H1 (cell line): ENCODE results near the gene TLCD3B. TPM values are rescaled to one million over a fixed set of nuclear protein-coding genes. Genes with fewer than 3 reads are reported as not detected.
A peak's percentile ranks its signal among the peaks of the same experiment; 100 is the strongest.

Experiments used
- CTCF ChIA-PET: fragments of 300-600 bp; sonication (Branson Sonifier 250); formaldehyde crosslinking; loops from one replicate; lab custom pipeline; 2021; ENCODE audit not compliant: partially characterized antibody; lab: Charles Lee
- POLR2A ChIA-PET: fragments of 300-600 bp; sonication (Branson Sonifier 250); formaldehyde crosslinking; loops from one replicate; lab custom pipeline; 2021; ENCODE audit warnings: inconsistent platforms; ENCODE audit not compliant: partially characterized antibody; lab: Charles Lee
- DNase-seq, 2 experiments: peaks; one replicate each; pipeline versions ENCODE4 v3.0.0 to v3.0.0-alpha.2; 2010 to 2022; ENCODE audit warnings: low spot score in 2 of 2, low read depth in 1 of 2, mixed read lengths in 1 of 2
- FAIRE-seq: peaks from 2 replicates; lab custom pipeline; 2011; peaks lifted over from hg19 to GRCh38; lab: Jason Lieb, UNC
- H2AFZ ChIP-seq: 2 replicates; pipeline ENCODE4 v1.8.1; 2012; ENCODE audit warnings: low read length, inconsistent platforms
- H2AK5ac ChIP-seq: 2 replicates; pipeline ENCODE4 v1.6.1; 2013; ENCODE audit warnings: low read depth, low read length
- H2BK120ac ChIP-seq: replicated peaks from 2 replicates; pipeline ENCODE3; 2013; ENCODE audit warnings: low read depth, low read length, inconsistent platforms
- H2BK12ac ChIP-seq: 2 replicates; pipeline ENCODE4 v1.6.1; 2013; ENCODE audit warnings: low read depth, low read length
- H2BK15ac ChIP-seq: 2 replicates; pipeline ENCODE4 v1.6.1; 2013; ENCODE audit warnings: low read length
- H2BK20ac ChIP-seq: 2 replicates; pipeline ENCODE4 v1.6.1; 2013; ENCODE audit warnings: low read length
- H2BK5ac ChIP-seq: 2 replicates; pipeline ENCODE4 v1.6.1; 2013; ENCODE audit warnings: low read depth, low read length
- H3K14ac ChIP-seq: 2 replicates; pipeline ENCODE4 v1.6.1; 2013; ENCODE audit warnings: inconsistent platforms; ENCODE audit not compliant: insufficient read length
- H3K18ac ChIP-seq: 2 replicates; pipeline ENCODE4 v1.6.1; 2013; ENCODE audit warnings: low read length; ENCODE audit errors: extremely low read depth
- H3K23ac ChIP-seq: 2 replicates; pipeline ENCODE4 v1.6.1; 2013; ENCODE audit warnings: inconsistent platforms; ENCODE audit not compliant: insufficient read length
- H3K23me2 ChIP-seq: 2 replicates; pipeline ENCODE4 v1.6.1; 2013; ENCODE audit warnings: low read depth, low read length
- H3K27ac ChIP-seq: 2 replicates; pipeline ENCODE4 v1.6.1; 2011; ENCODE audit warnings: low read depth, low read length, inconsistent platforms
- H3K27me3 ChIP-seq, 4 experiments: replicated peaks in 1 of 4; 1 replicate in 1 of 4; 2 replicates in 3 of 4; pipeline versions ENCODE4 v1.6.1 to v1.8.1; 2011 to 2013; ENCODE audit warnings: low read length in 3 of 4, mild to moderate bottlenecking in 3 of 4, inconsistent platforms in 2 of 4, mixed read lengths in 2 of 4, moderate library complexity in 1 of 4; ENCODE audit not compliant: control insufficient read depth in 3 of 4, insufficient read depth in 3 of 4; ENCODE audit errors: extremely low read depth in 1 of 4
- H3K36me3 ChIP-seq, 4 experiments: 2 replicates each; pipeline versions ENCODE4 v1.6.1 to v1.8.1; 2011 to 2013; ENCODE audit warnings: mild to moderate bottlenecking in 4 of 4, low read length in 3 of 4, moderate library complexity in 2 of 4, control low read depth in 1 of 4, inconsistent platforms in 1 of 4; ENCODE audit not compliant: insufficient read depth in 4 of 4, control insufficient read depth in 2 of 4
- H3K4ac ChIP-seq: replicated peaks from 2 replicates; pipeline ENCODE3; 2013; ENCODE audit warnings: low read length, low read depth, mixed read lengths, inconsistent platforms; ENCODE audit not compliant: insufficient read length
- H3K4me1 ChIP-seq, 4 experiments: replicated peaks in 1 of 4; 1 replicate in 1 of 4; 2 replicates in 3 of 4; pipeline versions ENCODE4 v1.6.1 to v1.8.1; 2011 to 2013; ENCODE audit warnings: low read length in 3 of 4, inconsistent platforms in 2 of 4, mixed read lengths in 1 of 4; ENCODE audit not compliant: insufficient read depth in 4 of 4, control insufficient read depth in 3 of 4
- H3K4me2 ChIP-seq, 2 experiments: 2 replicates each; pipeline versions ENCODE4 v1.6.1 to v1.8.1; 2011 to 2013; ENCODE audit warnings: low read depth in 2 of 2, low read length in 2 of 2, control low read depth in 1 of 2, inconsistent platforms in 1 of 2, mild to moderate bottlenecking in 1 of 2; ENCODE audit not compliant: insufficient read depth in 1 of 2
- H3K4me3 ChIP-seq, 4 experiments: fragments of 200-600, 300-600 bp in 1 of 4; sonication (generic), shearing (Covaris generic), sonication (Bioruptor Twin) in 1 of 4; 2 replicates each; pipeline versions ENCODE4 v1.5.1 to v1.8.1; 2011 to 2016; ENCODE audit warnings: low read length in 4 of 4, low read depth in 3 of 4, control low read depth in 2 of 4, inconsistent platforms in 2 of 4, mild to moderate bottlenecking in 2 of 4, mixed read lengths in 1 of 4, moderate library complexity in 1 of 4; ENCODE audit not compliant: insufficient read depth in 2 of 4; ENCODE audit errors: extremely low read depth in 1 of 4
- H3K56ac ChIP-seq: replicated peaks from 2 replicates; pipeline ENCODE3; 2013; ENCODE audit warnings: low read depth, mild to moderate bottlenecking, mixed read lengths, low read length, inconsistent platforms; ENCODE audit not compliant: insufficient read length
- H3K79me1 ChIP-seq: 2 replicates; pipeline ENCODE4 v1.6.1; 2013; ENCODE audit warnings: low read depth, low read length, control low read depth
- H3K79me2 ChIP-seq, 2 experiments: 2 replicates each; pipeline versions ENCODE4 v1.6.1 to v1.8.1; 2012 to 2013; ENCODE audit warnings: low read length in 2 of 2, mild to moderate bottlenecking in 2 of 2, inconsistent platforms in 1 of 2; ENCODE audit not compliant: insufficient read depth in 2 of 2, control insufficient read depth in 1 of 2
- H3K9ac ChIP-seq, 4 experiments: replicated peaks in 1 of 4; 1 replicate in 1 of 4; 2 replicates in 3 of 4; pipeline versions ENCODE4 v1.6.1 to v1.8.1; 2011 to 2013; ENCODE audit warnings: low read depth in 3 of 4, low read length in 3 of 4, control low read depth in 2 of 4, mild to moderate bottlenecking in 2 of 4, moderate library complexity in 2 of 4, inconsistent platforms in 1 of 4; ENCODE audit errors: extremely low read depth in 1 of 4
- H3K9me3 ChIP-seq, 2 experiments: 2 replicates each; pipeline versions ENCODE4 v1.6.1 to v1.8.1; 2012 to 2013; ENCODE audit warnings: mild to moderate bottlenecking in 2 of 2, moderate library complexity in 2 of 2, control low read depth in 1 of 2, inconsistent platforms in 1 of 2, low read depth in 1 of 2, low read length in 1 of 2, mixed read lengths in 1 of 2; ENCODE audit not compliant: insufficient read depth in 2 of 2
- H4K20me1 ChIP-seq, 2 experiments: replicated peaks in 1 of 2; 2 replicates each; pipeline versions ENCODE3 to v1.8.1; 2011 to 2013; ENCODE audit warnings: inconsistent platforms in 2 of 2, low read length in 2 of 2, mild to moderate bottlenecking in 1 of 2; ENCODE audit not compliant: insufficient read depth in 2 of 2, control insufficient read depth in 1 of 2
- H4K5ac ChIP-seq: 2 replicates; pipeline ENCODE4 v1.6.1; 2013; ENCODE audit warnings: low read length, low read depth, mixed read lengths, inconsistent platforms; ENCODE audit not compliant: insufficient read length
- H4K8ac ChIP-seq: 2 replicates; pipeline ENCODE4 v1.8.0; 2013; ENCODE audit warnings: mild to moderate bottlenecking, moderate library complexity, low read length, inconsistent platforms; ENCODE audit not compliant: insufficient read depth; ENCODE audit errors: extremely low read depth
- H4K91ac ChIP-seq: replicated peaks from 2 replicates; pipeline ENCODE3; 2013; ENCODE audit warnings: low read length, mixed read lengths, inconsistent platforms; ENCODE audit not compliant: insufficient read length
- MAFK ChIP-seq: IDR thresholded peaks from 2 replicates; pipeline ENCODE4 v1.6.1; 2012; ENCODE audit warnings: low read depth, mild to moderate bottlenecking, improper control_type of control experiment, low read length
- RAD21 ChIP-seq, 2 experiments: IDR thresholded peaks in 1 of 2; conservative IDR thresholded peaks in 1 of 2; 2 replicates each; pipeline ENCODE4 v1.6.1; 2011; ENCODE audit warnings: low read depth in 2 of 2, low read length in 2 of 2, improper control_type of control experiment in 1 of 2, inconsistent platforms in 1 of 2, mild to moderate bottlenecking in 1 of 2, moderate library complexity in 1 of 2
- WGBS, 2 experiments: shearing (Covaris generic) in 1 of 2; methylation state at CpG; one replicate each; pipeline versions ENCODE4 v1.1.6 to v1.1.7; 2013 to 2015; ENCODE audit warnings: low lambda C conversion rate in 2 of 2, mixed read lengths in 2 of 2, inconsistent platforms in 1 of 2, low coverage in 1 of 2, missing lambda C conversion rate in 1 of 2; ENCODE audit not compliant: insufficient replicate concordance in 2 of 2, insufficient coverage in 1 of 2, insufficient read length in 1 of 2; ENCODE audit errors: extremely low coverage in 1 of 2, missing lambda C conversion rate in 1 of 2; 5-methylcytosine and 5-hydroxymethylcytosine counted together
- polyA plus RNA-seq, 7 experiments: library from polyadenylated mRNA; depleted of rRNA in 3 of 7; stranded (reverse) in 5 of 7; unstranded in 2 of 7; fragments of >200 nt in 5 of 7; fragments of 200-250 nt in 2 of 7; gene quantifications; 1 replicate in 5 of 7; 2 replicates in 1 of 7; 4 replicates in 1 of 7; pipeline versions ENCODE4 v1.2.1 to v1.2.3, GENCODE V29; 2011 to 2013; ENCODE audit warnings: missing spikeins in 2 of 7, mixed read lengths in 2 of 7
- total RNA-seq: library from RNA; stranded (reverse); fragmentation: NEBNext Ultra II Directional; extraction: Animal tissue kit (Norgen Biotek cat#: 25700); gene quantifications from 2 replicates; pipeline ENCODE4 v1.2.1, GENCODE V29; 2021

The TLCD3B gene
- total and polyA plus RNA-seq, 2 of the 8 experiments (the other 6 are each of a cell fraction or from before 2014, with no cell fraction given), result 15.2 to 26.9 TPM

- no peaks in the 10 kb centered on the region for H3K79me1 ChIP-seq
- TF ChIP-seq RAD21 (IDR thresholded peaks at IDR 0.05 in 1 of 2, conservative IDR thresholded peaks at IDR 0.05 in 1 of 2; ENCODE audit: low read depth in 2 of 2, low read length in 2 of 2), result no peak
- no peak for TF ChIP-seq MAFK
- TF ChIP-seq, all 59 proteins: peak for 0
- WGBS, 2 experiments, result 89% methylated on average over 8 of the region's 8 CpGs; no CpG with 5 or more reads in 1 of the 2 experiments
- H2BK15ac ChIP-seq, result no peak overlapping the region
- no peak overlapping the region for H2AK5ac ChIP-seq
- CTCF ChIA-PET, result interaction anchor here (1.8 to 2.1 kb wide), 2 partner anchors 8 to 15 kb away, joined by 6 to 11 read pairs; no protein-coding TSS in a partner anchor
- no peak overlapping the region for H2BK12ac ChIP-seq
- POLR2A ChIA-PET, result no interaction called here
- H2AFZ ChIP-seq, result no peak overlapping the region
- no peak overlapping the region for H3K4me3 ChIP-seq
- no peak overlapping the region for H3K4me2 ChIP-seq
- no peak overlapping the region for H3K4ac ChIP-seq
- H3K27me3 ChIP-seq, result peaks cover 0 to 7% (median 3%) of the 10 kb centered on the region in 4 experiments; a peak in 3 of 7 replicates
- no peak overlapping the region for H3K14ac ChIP-seq
- DNase-seq (no peak), FAIRE-seq (no peak)
- H2BK120ac ChIP-seq, result no peak overlapping the region
- no peaks in the 10 kb centered on the region for H3K36me3 ChIP-seq
- H3K9me3 ChIP-seq, result no peaks in the 10 kb centered on the region
- H2BK5ac ChIP-seq, result no peak overlapping the region
- H2BK20ac ChIP-seq, result no peak overlapping the region
- no peak overlapping the region for H4K8ac ChIP-seq
- H4K20me1 ChIP-seq, result no peaks in the 10 kb centered on the region
- no peaks in the 10 kb centered on the region for H3K79me2 ChIP-seq
- H3K18ac ChIP-seq, result no peak overlapping the region
- H3K23ac ChIP-seq, result no peak overlapping the region
- peaks cover 0 to 5% (median 4%) of the 10 kb centered on the region in 4 experiments; a peak in 3 of 7 replicates for H3K4me1 ChIP-seq
- peak overlapping the region in 1 of 4 experiments; percentile 13; a peak in 2 of 7 replicates for H3K9ac ChIP-seq
- H3K23me2 ChIP-seq, result peaks cover 7% of the 10 kb centered on the region
- no peak overlapping the region for H4K5ac ChIP-seq
- H3K27ac ChIP-seq, result no peak overlapping the region
- H3K56ac ChIP-seq, result no peak overlapping the region
- H4K91ac ChIP-seq, result no peak overlapping the region
Measured at GRCh38 chr16:30016555-30017276, 14.4 kb downstream of the TLCD3B start.
